Muscle of leg (tissue), 11 donors: ENCODE data around the gene GLRX2. TPM values are rescaled to one million over a fixed set of nuclear protein-coding genes. Genes with fewer than 3 reads are reported as not detected.
"Not testable (repeated sequence)": the region's sequence is repeated elsewhere in the genome, so short reads cannot be mapped to it uniquely, and the experiment has no call there.

Experiments
- DNase-seq: peaks from one replicate; pipeline ENCODE4 v3.0.0; 2013
- H3K27ac ChIP-seq: one replicate; pipeline ENCODE4 v1.5.1; 2013; ENCODE audit warnings: mild to moderate bottlenecking, low read length, control low read depth
- H3K27me3 ChIP-seq: one replicate; pipeline ENCODE4 v1.6.1; 2013; ENCODE audit warnings: low read length; ENCODE audit not compliant: control insufficient read depth, insufficient read depth
- H3K36me3 ChIP-seq: one replicate; pipeline ENCODE4 v1.6.1; 2013; ENCODE audit warnings: low read length; ENCODE audit not compliant: control insufficient read depth, insufficient read depth
- H3K4me1 ChIP-seq: one replicate; pipeline ENCODE4 v1.6.1; 2013; ENCODE audit warnings: low read length; ENCODE audit not compliant: control insufficient read depth, insufficient read depth
- H3K4me3 ChIP-seq: one replicate; pipeline ENCODE4 v1.5.1; 2013; ENCODE audit warnings: low read length, control low read depth
- H3K9me3 ChIP-seq: replicated peaks from 2 replicates; pipeline ENCODE4 v1.6.1; 2013; ENCODE audit warnings: low read depth, low read length; ENCODE audit not compliant: control insufficient read depth
- WGBS: methylation state at CpG from one replicate; pipeline ENCODE4 v1.1.5; 2013; ENCODE audit warnings: missing lambda C conversion rate; ENCODE audit not compliant: insufficient coverage; 5-methylcytosine and 5-hydroxymethylcytosine counted together
- polyA plus RNA-seq, 8 donors: library from polyadenylated mRNA; unstranded; fragments of 120-200 nt; gene quantifications; one replicate each; pipeline versions ENCODE4 v1.2.1 to v1.2.3, GENCODE V29; 2013; ENCODE audit warnings: inconsistent platforms in 1 of 8, low replicate concordance in 1 of 8; ENCODE audit not compliant: insufficient read length in 8 of 8, insufficient read depth in 1 of 8
- total RNA-seq: library from RNA; stranded (reverse); fragments of 120-200 nt; gene quantifications from one replicate; pipeline ENCODE4 v1.2.4, GENCODE V29; 2013

GLRX2 gene
- total and polyA plus RNA-seq, 9 donors = 11.8 to 18.4 (median 14.1) TPM

GRCh38 chr1:193125369-193125768 lies 20.2 kb upstream of the GLRX2 start:
- no peak for DNase-seq
- H3K4me1 ChIP-seq = peaks cover 6% of the 10 kb centered on the region
- no peak overlapping the region for H3K27ac ChIP-seq
- H3K27me3 ChIP-seq = no peaks in the 10 kb centered on the region
- H3K36me3 ChIP-seq = peaks cover 18% of the 10 kb centered on the region
- no peaks in the 10 kb centered on the region for H3K9me3 ChIP-seq
- no peak overlapping the region for H3K4me3 ChIP-seq
- WGBS = no CpG with 5 or more reads among the region's 6 CpGs

GRCh38 chr1:193123751-193124150 lies 18.5 kb upstream of the GLRX2 start:
- Histone ChIP-seq H3K4me3 (no peak overlapping the region), H3K27ac (no peak overlapping the region), H3K36me3 (peaks cover 12% of the 10 kb centered on the region), H3K4me1 (peaks cover 6% of the 10 kb centered on the region), H3K9me3 (no peaks in the 10 kb centered on the region), H3K27me3 (no peaks in the 10 kb centered on the region)
- no peak for DNase-seq

GRCh38 chr1:193121616-193122593 lies 16.7 kb upstream of the GLRX2 start, which contains the start of gene CDC73:
TSS of gene CDC73 (plus strand) at chr1:193122031. CDS start at chr1:193122201, 170 bp downstream.
- Histone ChIP-seq H3K4me3 (peak within 1 kb of the TSS; percentile 73), H3K27me3 (no peaks in the 10 kb centered on the region), H3K9me3 (no peaks in the 10 kb centered on the region), H3K4me1 (peaks cover 6% of the 10 kb centered on the region), H3K27ac (peak within 1 kb of the TSS; percentile 95), H3K36me3 (peaks cover 11% of the 10 kb centered on the region)
- DNase-seq = peak; percentile 98
- under 1% methylated on average over 79 of the region's 85 CpGs for WGBS

GRCh38 chr1:193120604-193121166 lies 15.5 kb upstream of the GLRX2 start:
- no peaks in the 10 kb centered on the region for H3K27me3 ChIP-seq
- peaks cover 6% of the 10 kb centered on the region for H3K36me3 ChIP-seq
- WGBS = no CpG with 5 or more reads among the region's 6 CpGs
- no peak overlapping the region for H3K27ac ChIP-seq
- H3K4me3 ChIP-seq = peak overlapping the region; percentile 73
- H3K9me3 ChIP-seq = no peaks in the 10 kb centered on the region
- H3K4me1 ChIP-seq = peaks cover 6% of the 10 kb centered on the region
- DNase-seq = peak; percentile 4

- H3K4me1 ChIP-seq = peaks cover 6% of the 10 kb centered on the region
- H3K36me3 ChIP-seq = no peaks in the 10 kb centered on the region
- H3K4me3 ChIP-seq = no peak overlapping the region
- no peaks in the 10 kb centered on the region for H3K9me3 ChIP-seq
- no peak for DNase-seq
- H3K27me3 ChIP-seq = no peaks in the 10 kb centered on the region
- no CpG with 5 or more reads among the region's 4 CpGs for WGBS
- no peak overlapping the region for H3K27ac ChIP-seq
Measured at GRCh38 chr1:193118803-193119730, 13.9 kb upstream of the GLRX2 start.

GRCh38 chr1:193118194-193118593 lies 13.0 kb upstream of the GLRX2 start:
- H3K27ac ChIP-seq = no peak overlapping the region
- WGBS = no CpG with 5 or more reads among the region's 3 CpGs
- no peaks in the 10 kb centered on the region for H3K27me3 ChIP-seq
- no peak overlapping the region for H3K4me3 ChIP-seq
- H3K9me3 ChIP-seq = no peaks in the 10 kb centered on the region
- peaks cover 4% of the 10 kb centered on the region for H3K4me1 ChIP-seq
- H3K36me3 ChIP-seq = no peaks in the 10 kb centered on the region
- DNase-seq = no peak

- not testable (repeated sequence) for H3K4me3 ChIP-seq, DNase-seq, H3K9me3 ChIP-seq, H3K36me3 ChIP-seq, H3K27ac ChIP-seq, H3K4me1 ChIP-seq, H3K27me3 ChIP-seq
- WGBS = 100% methylated on average over 2 of the region's 6 CpGs
Measured at GRCh38 chr1:193117167-193117566, 12.0 kb upstream of the GLRX2 start.

GRCh38 chr1:193115629-193116227 lies 10.5 kb upstream of the GLRX2 start:
- Histone ChIP-seq H3K36me3 (no peaks in the 10 kb centered on the region), H3K4me3 (no peak overlapping the region), H3K9me3 (no peaks in the 10 kb centered on the region), H3K27me3 (no peaks in the 10 kb centered on the region), H3K27ac (no peak overlapping the region), H3K4me1 (no peaks in the 10 kb centered on the region)
- no CpG with 5 or more reads among the region's 1 CpG for WGBS
- DNase-seq = no peak

- Histone ChIP-seq H3K36me3 (no peaks in the 10 kb centered on the region), H3K9me3 (no peaks in the 10 kb centered on the region), H3K4me1 (no peaks in the 10 kb centered on the region), H3K27ac (no peak overlapping the region), H3K27me3 (no peaks in the 10 kb centered on the region), H3K4me3 (no peak overlapping the region)
- WGBS = no CpG with 5 or more reads among the region's 6 CpGs
- no peak for DNase-seq
Measured at GRCh38 chr1:193114485-193115095, 9.4 kb upstream of the GLRX2 start.
